Endothelial cell of umbilical vein (primary cell): ENCODE results near the gene SMOC1. TPM values are rescaled to one million over a fixed set of nuclear protein-coding genes. Genes with fewer than 3 reads are reported as not detected.

Experiments
- BruUV-seq: library from RNA; stranded (reverse); fragments of 400-500 nt; replicated peaks from 2 replicates; lab custom pipeline; 2021; lab: Mats Ljungman, UMichigan
- CTCF ChIA-PET: fragments of 300-600, 350-600 bp; sonication (Branson Sonifier 250); formaldehyde crosslinking; loops from one replicate; lab custom pipeline; 2021; ENCODE audit warnings: antibody characterized with exemption, inconsistent platforms; lab: Charles Lee
- POLR2A ChIA-PET: fragments of 300-600, 350-600 bp; sonication (Branson Sonifier 250); formaldehyde crosslinking; loops from one replicate; lab custom pipeline; 2021; ENCODE audit warnings: antibody characterized with exemption, inconsistent platforms; lab: Charles Lee
- DNase-seq: peaks from one replicate; pipeline ENCODE4 v3.0.0-alpha.2; 2011; ENCODE audit warnings: low read depth, low spot score
- FAIRE-seq: peaks from 2 replicates; lab custom pipeline; 2011; peaks lifted over from hg19 to GRCh38; lab: Jason Lieb, UNC
- H2AFZ ChIP-seq: 2 replicates; pipeline ENCODE4 v1.6.0; 2012; ENCODE audit warnings: low read depth, low read length, control low read depth, inconsistent platforms
- H3K27ac ChIP-seq: 2 replicates; pipeline ENCODE4 v1.5.1; 2011; ENCODE audit warnings: low read depth, mild to moderate bottlenecking, control low read depth, low read length, moderate library complexity; ENCODE audit not compliant: insufficient read depth
- H3K27me3 ChIP-seq, 2 experiments: 2 replicates each; pipeline versions ENCODE4 v1.6.0 to v1.6.1; 2011; ENCODE audit warnings: low read length in 2 of 2, mixed read lengths in 1 of 2; ENCODE audit not compliant: control insufficient read depth in 2 of 2, insufficient read depth in 2 of 2
- H3K36me3 ChIP-seq, 2 experiments: 2 replicates in 1 of 2; 3 replicates in 1 of 2; pipeline ENCODE4 v1.5.1; 2011; ENCODE audit warnings: low read length in 2 of 2, mild to moderate bottlenecking in 1 of 2, moderate library complexity in 1 of 2; ENCODE audit not compliant: control insufficient read depth in 2 of 2, insufficient read depth in 2 of 2; ENCODE audit errors: extremely low read depth in 1 of 2
- H3K4me1 ChIP-seq: 3 replicates; pipeline ENCODE4 v1.5.1; 2011; ENCODE audit warnings: mild to moderate bottlenecking, low read length; ENCODE audit not compliant: control insufficient read depth, insufficient read depth; ENCODE audit errors: extremely low read depth
- H3K4me2 ChIP-seq: 2 replicates; pipeline ENCODE4 v1.6.1; 2011; ENCODE audit warnings: low read length, control low read depth, mixed read lengths; ENCODE audit not compliant: insufficient read depth
- H3K4me3 ChIP-seq, 3 experiments: fragments of 200-600 bp in 1 of 3; sonication (generic), shearing (Covaris generic) in 1 of 3; replicated peaks in 1 of 3; 2 replicates each; pipeline ENCODE4 v1.5.1; 2011 to 2016; ENCODE audit warnings: control low read depth in 3 of 3, low read length in 3 of 3, mild to moderate bottlenecking in 2 of 3, inconsistent platforms in 1 of 3, low read depth in 1 of 3, moderate library complexity in 1 of 3; ENCODE audit not compliant: insufficient read depth in 1 of 3
- H3K79me2 ChIP-seq: 2 replicates; pipeline ENCODE4 v1.6.0; 2012; ENCODE audit warnings: low read length, inconsistent platforms; ENCODE audit not compliant: control insufficient read depth, insufficient read depth
- H3K9ac ChIP-seq: replicated peaks from 2 replicates; pipeline ENCODE3; 2011; ENCODE audit warnings: low read length, control low read depth; ENCODE audit not compliant: insufficient read depth; ENCODE audit errors: extremely low read depth
- H3K9me1 ChIP-seq: replicated peaks from 3 replicates; pipeline ENCODE4 v1.6.0; 2011; ENCODE audit warnings: mild to moderate bottlenecking, low read length; ENCODE audit not compliant: control insufficient read depth, insufficient read depth; ENCODE audit errors: extremely low read depth
- H3K9me3 ChIP-seq: replicated peaks from 2 replicates; pipeline ENCODE4 v1.5.1; 2012; ENCODE audit warnings: low read length, inconsistent platforms; ENCODE audit not compliant: control insufficient read depth, insufficient read depth
- H4K20me1 ChIP-seq: replicated peaks from 2 replicates; pipeline ENCODE3; 2011; ENCODE audit warnings: mild to moderate bottlenecking, low read length; ENCODE audit not compliant: control insufficient read depth, insufficient read depth; ENCODE audit errors: extremely low read depth
- EZH2 ChIP-seq: IDR thresholded peaks from 2 replicates; pipeline ENCODE4 v1.6.1; 2012; ENCODE audit warnings: borderline replicate concordance, low read depth, mild to moderate bottlenecking, moderate library complexity, low read length, inconsistent platforms; ENCODE audit not compliant: severe bottlenecking
- FOS ChIP-seq: IDR thresholded peaks from 2 replicates; pipeline ENCODE4 v1.6.1; 2011; ENCODE audit warnings: mild to moderate bottlenecking, low read length, moderate library complexity, borderline replicate concordance; ENCODE audit not compliant: insufficient read depth
- GATA2 ChIP-seq: IDR thresholded peaks from 2 replicates; pipeline ENCODE4 v1.7.0; 2011; ENCODE audit warnings: low read depth, mild to moderate bottlenecking, moderate library complexity, mixed read lengths, low read length; ENCODE audit not compliant: insufficient read length, insufficient read depth
- JUN ChIP-seq: IDR thresholded peaks from 2 replicates; pipeline ENCODE4 v1.6.1; 2011; ENCODE audit warnings: borderline replicate concordance, low read depth; ENCODE audit not compliant: insufficient read length, insufficient read depth
- MYC ChIP-seq: IDR thresholded peaks from one replicate; pipeline ENCODE4 v1.6.1; 2011; ENCODE audit warnings: mild to moderate bottlenecking, low read depth, low read length
- POLR2A ChIP-seq: IDR thresholded peaks from 2 replicates; pipeline ENCODE4 v1.6.1; 2012; ENCODE audit warnings: low read depth, mild to moderate bottlenecking, control low read depth, low read length
- POLR2AphosphoS5 ChIP-seq: IDR thresholded peaks from 2 replicates; pipeline ENCODE4 v1.6.1; 2012; ENCODE audit warnings: low read depth, mild to moderate bottlenecking, control low read depth, low read length, moderate library complexity; ENCODE audit not compliant: insufficient read depth
- dilution Hi-C: fragments of 300-500 bp; cut with MboI; formaldehyde crosslinking; loops from one replicate; pipeline ENCODE4 v1.15.0; 2019; ENCODE audit warnings: low sequenced_read_pairs; ENCODE audit not compliant: extremely low pct_ligation_motif_present
- intact Hi-C: fragments of 100-400 bp; cut with micrococcal nuclease; formaldehyde crosslinking; loops from one replicate; pipeline ENCODE4 v1.10.0; 2022
- polyA plus RNA-seq, 4 experiments: library from polyadenylated mRNA; depleted of rRNA in 3 of 4; stranded (reverse) in 3 of 4; unstranded in 1 of 4; fragments of >200 nt; gene quantifications; 2 replicates each; pipeline versions ENCODE4 v1.2.1 to v1.2.3, GENCODE V29; 2011 to 2012; ENCODE audit warnings: missing spikeins in 1 of 4
- total RNA-seq: library from RNA; stranded (reverse); gene quantifications from 2 replicates; pipeline ENCODE4 v1.2.3, GENCODE V29; 2021
- TF ChIP-seq, protein P1 (sequence below): IDR thresholded peaks from 2 replicates; pipeline ENCODE4 v1.6.1; 2011; ENCODE audit not compliant: insufficient read depth, insufficient read length
- TF ChIP-seq, protein P2 (sequence below), 2 donors: IDR thresholded peaks; 1 replicate in 1 of 2; 2 replicates in 1 of 2; pipeline ENCODE4 v1.5.1; 2011; ENCODE audit warnings: low read length in 2 of 2, mild to moderate bottlenecking in 2 of 2, moderate library complexity in 2 of 2, control low read depth in 1 of 2, inconsistent platforms in 1 of 2, low read depth in 1 of 2; ENCODE audit not compliant: insufficient read depth in 1 of 2; ENCODE audit errors: extremely low read depth in 1 of 2

The SMOC1 gene
- total and polyA plus RNA-seq, 2 donors (not counting 3 experiments of a cell fraction or from before 2014, with no cell fraction given), result 0.97 to 1.1 TPM

DNA sequence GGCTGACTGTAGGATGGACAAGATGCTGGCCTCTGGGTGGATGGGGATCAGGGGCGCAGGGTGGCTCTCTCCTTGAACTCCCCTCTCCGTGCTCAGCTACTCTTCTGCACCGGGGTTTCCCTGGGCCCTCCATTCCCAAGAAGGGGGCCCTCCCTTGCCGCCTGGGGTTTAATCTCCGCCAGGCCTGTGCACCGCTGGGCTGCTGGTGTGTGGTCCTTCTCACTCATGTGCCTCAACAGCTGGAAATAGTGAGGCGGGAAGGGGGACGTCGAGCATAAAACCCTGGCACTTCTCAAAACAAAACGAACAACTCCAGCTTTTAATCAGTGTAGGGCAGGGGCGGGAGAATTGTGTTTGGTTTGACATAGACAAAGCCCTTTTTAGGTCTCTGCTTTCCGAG lies 19.0 kb upstream of the SMOC1 start:
- FAIRE-seq, result no peak
- dilution Hi-C loops (no loop called here), intact Hi-C loops (no loop called here)
- H3K27ac ChIP-seq, result no peak overlapping the region
- no peak overlapping the region for H2AFZ ChIP-seq
- no peaks in the 10 kb centered on the region for H3K36me3 ChIP-seq
- H3K4me1 ChIP-seq, result no peaks in the 10 kb centered on the region
- H3K9ac ChIP-seq, result no peak overlapping the region
- no peaks in the 10 kb centered on the region for H3K27me3 ChIP-seq
- H3K79me2 ChIP-seq, result no peaks in the 10 kb centered on the region
- no peaks in the 10 kb centered on the region for H3K9me3 ChIP-seq
- BruUV-seq, result no TSS peak
- no peak overlapping the region for H3K4me2 ChIP-seq
- TF ChIP-seq MYC (no peak), POLR2AphosphoS5 (no peak), EZH2 (no peak), POLR2A (no peak), FOS (no peak), GATA2 (no peak), JUN (no peak)
- TF ChIP-seq, protein P1, sequence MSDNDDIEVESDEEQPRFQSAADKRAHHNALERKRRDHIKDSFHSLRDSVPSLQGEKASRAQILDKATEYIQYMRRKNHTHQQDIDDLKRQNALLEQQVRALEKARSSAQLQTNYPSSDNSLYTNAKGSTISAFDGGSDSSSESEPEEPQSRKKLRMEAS, result no peak
- TF ChIP-seq, protein P2, sequence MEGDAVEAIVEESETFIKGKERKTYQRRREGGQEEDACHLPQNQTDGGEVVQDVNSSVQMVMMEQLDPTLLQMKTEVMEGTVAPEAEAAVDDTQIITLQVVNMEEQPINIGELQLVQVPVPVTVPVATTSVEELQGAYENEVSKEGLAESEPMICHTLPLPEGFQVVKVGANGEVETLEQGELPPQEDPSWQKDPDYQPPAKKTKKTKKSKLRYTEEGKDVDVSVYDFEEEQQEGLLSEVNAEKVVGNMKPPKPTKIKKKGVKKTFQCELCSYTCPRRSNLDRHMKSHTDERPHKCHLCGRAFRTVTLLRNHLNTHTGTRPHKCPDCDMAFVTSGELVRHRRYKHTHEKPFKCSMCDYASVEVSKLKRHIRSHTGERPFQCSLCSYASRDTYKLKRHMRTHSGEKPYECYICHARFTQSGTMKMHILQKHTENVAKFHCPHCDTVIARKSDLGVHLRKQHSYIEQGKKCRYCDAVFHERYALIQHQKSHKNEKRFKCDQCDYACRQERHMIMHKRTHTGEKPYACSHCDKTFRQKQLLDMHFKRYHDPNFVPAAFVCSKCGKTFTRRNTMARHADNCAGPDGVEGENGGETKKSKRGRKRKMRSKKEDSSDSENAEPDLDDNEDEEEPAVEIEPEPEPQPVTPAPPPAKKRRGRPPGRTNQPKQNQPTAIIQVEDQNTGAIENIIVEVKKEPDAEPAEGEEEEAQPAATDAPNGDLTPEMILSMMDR (IDR thresholded peaks at IDR 0.05; ENCODE audit: extremely low read depth in 1 of 2, insufficient read depth in 1 of 2, low read depth in 1 of 2, low read length in 2 of 2), result no peak
- no peaks in the 10 kb centered on the region for H3K9me1 ChIP-seq
- no peaks in the 10 kb centered on the region for H4K20me1 ChIP-seq
- H3K4me3 ChIP-seq, result no peak overlapping the region
- DNase-seq, result no peak
- ChIA-PET POLR2A (no interaction called here), CTCF (interaction anchor here (1.2 kb wide), 1 partner anchor 168 kb away, joined by 3 read pairs; no protein-coding TSS in a partner anchor)
